Measurements from ENCODE around the gene RHOBTB1.

The RHOBTB1 gene

DNA sequence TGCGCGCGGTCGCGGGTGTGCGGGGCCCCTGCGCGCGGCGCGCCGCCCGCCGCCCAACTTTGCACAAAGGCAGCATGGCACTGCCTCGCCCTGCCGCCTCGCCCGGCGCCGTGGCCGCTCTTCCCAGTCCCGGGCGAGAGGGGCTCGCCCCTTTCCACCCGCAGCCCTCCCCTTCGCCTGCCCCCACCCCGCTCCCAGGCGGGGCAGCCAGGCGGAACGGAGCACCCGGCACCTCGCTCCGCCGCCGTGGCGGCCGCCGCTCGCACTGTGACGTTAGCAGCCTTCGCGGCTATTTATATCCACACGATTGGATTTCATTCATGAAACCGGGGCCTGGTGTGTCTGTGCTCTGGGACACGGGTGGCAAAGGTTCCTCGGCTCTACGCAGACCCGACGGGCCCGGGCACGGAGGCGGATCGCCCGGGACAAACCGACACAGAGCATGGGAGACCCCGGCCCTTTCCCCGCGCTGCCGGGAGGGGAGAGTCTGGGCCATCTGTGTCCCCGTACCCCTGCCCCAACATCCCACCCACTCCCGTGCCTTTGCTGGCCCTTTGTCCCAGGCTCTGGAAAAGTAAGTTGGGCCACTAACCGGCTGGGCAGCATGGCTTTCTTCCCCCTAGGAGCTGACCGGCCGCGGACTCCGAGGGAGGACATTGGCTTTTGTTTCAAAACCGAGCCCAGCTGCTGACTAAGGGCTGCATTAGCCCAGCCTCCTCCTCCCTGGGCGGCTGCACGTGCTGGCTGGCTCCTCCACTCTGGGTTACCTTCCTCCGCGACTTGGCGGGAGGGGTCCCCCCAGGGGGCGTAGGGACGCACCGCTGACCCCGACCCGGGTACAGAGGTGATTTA, at the start of gene RHOBTB1:
RHOBTB1 (minus strand) TSS at position 128 of the 852 bp plus-strand sequence. CDS start 32,643 bp downstream, outside the sequence.
- no peak for DNase-seq (ENCODE audit: low read depth)
- H3K4me3 ChIP-seq (ENCODE audit: low read depth, low read length) = no peak within 1 kb of the TSS
- TF ChIP-seq CTCF (IDR thresholded peaks at IDR 0.05; ENCODE audit: low read depth, low read length) (no peak), MYC (IDR thresholded peaks at IDR 0.05; ENCODE audit: low read depth, low read length) (no peak), POLR2A (IDR thresholded peaks at IDR 0.05; ENCODE audit: extremely low read depth, insufficient read length) (no peak), MAX (IDR thresholded peaks at IDR 0.05; ENCODE audit: low read depth, low read length) (no peak)

DNA sequence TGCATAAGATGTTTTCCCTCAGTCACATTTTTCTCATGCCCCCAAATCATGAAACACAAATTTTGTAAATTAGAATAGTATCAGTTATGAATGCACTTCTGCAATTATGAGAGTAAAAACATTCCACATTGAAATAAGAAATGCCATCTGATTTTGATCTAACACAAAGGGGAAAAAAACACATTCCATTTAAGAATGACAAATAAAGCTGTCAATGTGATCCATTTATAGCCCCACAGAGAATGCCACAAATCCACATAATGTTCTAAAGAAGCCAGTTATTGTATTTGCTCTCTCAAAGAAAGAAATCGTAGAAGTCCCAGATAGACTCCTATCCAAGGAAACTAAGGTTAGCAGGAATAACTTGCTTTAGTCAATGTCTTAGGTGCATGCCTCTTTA, 48.7 kb upstream of the RHOBTB1 start:
- H3K4me3 ChIP-seq (ENCODE audit: low read depth, low read length) = no peak overlapping the region
- TF ChIP-seq MAX (IDR thresholded peaks at IDR 0.05; ENCODE audit: low read depth, low read length) = no peak
- no peak for TF ChIP-seq POLR2A (IDR thresholded peaks at IDR 0.05; ENCODE audit: extremely low read depth, insufficient read length)
- no peak for TF ChIP-seq MYC (IDR thresholded peaks at IDR 0.05; ENCODE audit: low read depth, low read length)
- TF ChIP-seq CTCF (IDR thresholded peaks at IDR 0.05; ENCODE audit: low read depth, low read length) = no peak
- DNase-seq (ENCODE audit: low read depth) = no peak

- TF ChIP-seq MAX (IDR thresholded peaks at IDR 0.05; ENCODE audit: low read depth, low read length) (no peak), POLR2A (IDR thresholded peaks at IDR 0.05; ENCODE audit: extremely low read depth, insufficient read length) (no peak), CTCF (IDR thresholded peaks at IDR 0.05; ENCODE audit: low read depth, low read length) (no peak), MYC (IDR thresholded peaks at IDR 0.05; ENCODE audit: low read depth, low read length) (no peak)
- no peak overlapping the region for H3K4me3 ChIP-seq (ENCODE audit: low read depth, low read length)
- DNase-seq (ENCODE audit: low read depth) = no peak
Measured at GRCh38 chr10:60990663-60991062, 46.7 kb upstream of the RHOBTB1 start.

GRCh38 chr10:60989400-60989876, 45.5 kb upstream of the RHOBTB1 start:
- no peak for TF ChIP-seq POLR2A (IDR thresholded peaks at IDR 0.05; ENCODE audit: extremely low read depth, insufficient read length)
- TF ChIP-seq MAX (IDR thresholded peaks at IDR 0.05; ENCODE audit: low read depth, low read length) = no peak
- TF ChIP-seq CTCF (IDR thresholded peaks at IDR 0.05; ENCODE audit: low read depth, low read length) = no peak
- no peak for TF ChIP-seq MYC (IDR thresholded peaks at IDR 0.05; ENCODE audit: low read depth, low read length)
- no peak overlapping the region for H3K4me3 ChIP-seq (ENCODE audit: low read depth, low read length)
- no peak for DNase-seq (ENCODE audit: low read depth)

- no peak overlapping the region for H3K4me3 ChIP-seq (ENCODE audit: low read depth, low read length)
- TF ChIP-seq CTCF (IDR thresholded peaks at IDR 0.05; ENCODE audit: low read depth, low read length) = no peak
- no peak for DNase-seq (ENCODE audit: low read depth)
Measured at GRCh38 chr10:60986791-60987190, 42.8 kb upstream of the RHOBTB1 start.
